Neural cell (in vitro differentiated cells): ENCODE results near the gene WDR70. TPM values are rescaled to one million over a fixed set of nuclear protein-coding genes. Genes with fewer than 3 reads are reported as not detected.

Experiments used
- H2AFZ ChIP-seq: fragments of 200-600, 300-800 bp; sonication (generic), shearing (Covaris generic); 2 replicates; pipeline ENCODE4 v1.6.0; 2014; ENCODE audit warnings: low read depth, mild to moderate bottlenecking, antibody characterized with exemption, low read length, moderate library complexity
- H3F3A ChIP-seq: fragments of 200-600 bp; shearing (Covaris generic); 2 replicates; pipeline ENCODE4 v1.6.1; 2016; ENCODE audit warnings: mild to moderate bottlenecking, moderate library complexity, mixed read lengths, antibody characterized with exemption, low read length; ENCODE audit not compliant: insufficient read depth, poor library complexity, severe bottlenecking
- H3K27ac ChIP-seq: fragments of 200-600, 300-800 bp; sonication (generic), shearing (Covaris generic); 2 replicates; pipeline ENCODE4 v1.5.1; 2014; ENCODE audit warnings: mild to moderate bottlenecking, low read length, moderate library complexity
- H3K27me3 ChIP-seq: fragments of 300-800, 200-600 bp; sonication (generic), shearing (Covaris generic); 2 replicates; pipeline ENCODE4 v1.6.0; 2014; ENCODE audit warnings: mild to moderate bottlenecking, low read depth, low read length, moderate library complexity; ENCODE audit not compliant: insufficient read depth
- H3K36me3 ChIP-seq: fragments of 300-800, 200-600 bp; sonication (generic), shearing (Covaris generic); 2 replicates; pipeline ENCODE4 v1.5.1; 2014; ENCODE audit warnings: mild to moderate bottlenecking, antibody characterized with exemption, low read length, moderate library complexity; ENCODE audit not compliant: insufficient read depth
- H3K4me2 ChIP-seq: fragments of 300-800, 200-600 bp; sonication (generic), shearing (Covaris generic); 2 replicates; pipeline ENCODE4 v1.6.0; 2014; ENCODE audit warnings: mild to moderate bottlenecking, low read length
- H3K4me3 ChIP-seq: fragments of 300-800, 200-600 bp; sonication (generic), shearing (Covaris generic); 2 replicates; pipeline ENCODE4 v1.5.1; 2014; ENCODE audit warnings: mild to moderate bottlenecking, low read length, moderate library complexity
- H3K79me2 ChIP-seq: fragments of 200-600 bp; shearing (Covaris generic); replicated peaks from 2 replicates; pipeline ENCODE4 v1.6.0; 2014; ENCODE audit warnings: mild to moderate bottlenecking, low read length, moderate library complexity; ENCODE audit not compliant: insufficient read depth
- H3K9ac ChIP-seq: fragments of 300-800, 200-600 bp; sonication (generic), shearing (Covaris generic); 2 replicates; pipeline ENCODE4 v1.6.1; 2016; ENCODE audit warnings: mild to moderate bottlenecking, low read length, mixed read lengths
- H3K9me2 ChIP-seq: fragments of 200-600 bp; shearing (Covaris generic); 2 replicates; pipeline ENCODE4 v1.6.1; 2016; ENCODE audit warnings: mild to moderate bottlenecking, low read length, mixed read lengths; ENCODE audit not compliant: insufficient read depth
- H3K9me3 ChIP-seq: fragments of 200-600, 300-800 bp; sonication (generic), shearing (Covaris generic); 2 replicates; pipeline ENCODE4 v1.6.1; 2016; ENCODE audit warnings: mild to moderate bottlenecking, mixed run types, low read length, moderate library complexity, mixed read lengths
- H4K20me1 ChIP-seq: fragments of 200-600 bp; shearing (Covaris generic); 2 replicates; pipeline ENCODE4 v1.6.1; 2016; ENCODE audit warnings: mild to moderate bottlenecking, mixed run types; ENCODE audit not compliant: insufficient read depth
- EP300 ChIP-seq: fragments of 450-650 bp; conservative IDR thresholded peaks from 2 replicates; pipeline ENCODE4 v1.6.1; 2014; ENCODE audit warnings: antibody characterized with exemption, mild to moderate bottlenecking, moderate library complexity; ENCODE audit not compliant: poor library complexity, severe bottlenecking
- EZH2 ChIP-seq: fragments of 200-600, 300-800 bp; shearing (Covaris generic), sonication (generic); IDR thresholded peaks from 2 replicates; pipeline ENCODE4 v1.6.1; 2014; ENCODE audit warnings: antibody characterized with exemption, low read length, borderline replicate concordance, mild to moderate bottlenecking; ENCODE audit not compliant: insufficient read depth, poor library complexity, severe bottlenecking
- MXI1 ChIP-seq: fragments of 450-650 bp; conservative IDR thresholded peaks from 2 replicates; pipeline ENCODE4 v1.6.1; 2014; ENCODE audit warnings: antibody characterized with exemption, mild to moderate bottlenecking; ENCODE audit not compliant: poor library complexity, severe bottlenecking
- POLR2AphosphoS5 ChIP-seq: IDR thresholded peaks from 2 replicates; pipeline ENCODE4 v1.6.1; 2012
- RAD21 ChIP-seq: fragments of 450-650 bp; conservative IDR thresholded peaks from 2 replicates; pipeline ENCODE4 v1.6.1; 2014; ENCODE audit warnings: antibody characterized with exemption, mild to moderate bottlenecking, moderate library complexity
- SMC3 ChIP-seq: fragments of 450-650 bp; conservative IDR thresholded peaks from 2 replicates; pipeline ENCODE4 v1.6.1; 2014; ENCODE audit warnings: antibody characterized with exemption, mild to moderate bottlenecking, moderate library complexity; ENCODE audit not compliant: poor library complexity
- TAF1 ChIP-seq: IDR thresholded peaks from 2 replicates; pipeline ENCODE4 v1.6.1; 2012; ENCODE audit warnings: low read depth
- polyA plus RNA-seq: library from polyadenylated mRNA; depleted of rRNA; stranded (reverse); fragments of >200 nt; gene quantifications from 2 replicates; pipeline ENCODE4 v1.2.3, GENCODE V29; 2014
- TF ChIP-seq, protein P1 (sequence below): fragments of 450-650 bp; IDR thresholded peaks from 2 replicates; pipeline ENCODE4 v1.5.1; 2014; ENCODE audit warnings: antibody characterized with exemption, mild to moderate bottlenecking, moderate library complexity; ENCODE audit not compliant: poor library complexity, severe bottlenecking
- TF ChIP-seq, protein P2 (sequence below): IDR thresholded peaks from 2 replicates; pipeline ENCODE4 v1.6.1; 2012; ENCODE audit warnings: borderline replicate concordance

WDR70 gene
- polyA plus RNA-seq, 1 donor from 2014 or later = 40.9 TPM

DNA sequence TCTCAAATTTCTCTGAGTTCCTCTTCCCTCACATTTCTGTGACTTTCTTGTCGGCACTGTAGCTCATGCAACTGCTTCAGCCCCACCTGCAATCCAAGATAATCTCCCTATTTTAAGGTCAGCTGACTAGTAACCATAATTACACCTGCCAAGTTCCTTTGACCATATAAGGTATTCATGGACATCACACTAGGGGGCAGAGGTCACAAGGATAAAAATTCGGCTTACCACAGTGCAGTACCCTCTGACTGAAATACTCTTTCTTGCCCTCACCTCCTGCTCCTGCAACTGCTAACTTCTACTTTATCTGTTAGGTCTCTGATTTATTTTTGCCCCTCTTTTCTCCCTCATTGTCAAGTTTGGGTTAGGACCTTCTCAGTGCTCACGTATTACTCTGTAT lies 316.5 kb downstream of the WDR70 start:
- no peaks in the 10 kb centered on the region for H3K36me3 ChIP-seq
- H3K27me3 ChIP-seq = no peaks in the 10 kb centered on the region
- no peak for TF ChIP-seq RAD21
- TF ChIP-seq EP300 = no peak
- TF ChIP-seq EZH2 = no peak
- no peak for TF ChIP-seq TAF1
- TF ChIP-seq, protein P1, sequence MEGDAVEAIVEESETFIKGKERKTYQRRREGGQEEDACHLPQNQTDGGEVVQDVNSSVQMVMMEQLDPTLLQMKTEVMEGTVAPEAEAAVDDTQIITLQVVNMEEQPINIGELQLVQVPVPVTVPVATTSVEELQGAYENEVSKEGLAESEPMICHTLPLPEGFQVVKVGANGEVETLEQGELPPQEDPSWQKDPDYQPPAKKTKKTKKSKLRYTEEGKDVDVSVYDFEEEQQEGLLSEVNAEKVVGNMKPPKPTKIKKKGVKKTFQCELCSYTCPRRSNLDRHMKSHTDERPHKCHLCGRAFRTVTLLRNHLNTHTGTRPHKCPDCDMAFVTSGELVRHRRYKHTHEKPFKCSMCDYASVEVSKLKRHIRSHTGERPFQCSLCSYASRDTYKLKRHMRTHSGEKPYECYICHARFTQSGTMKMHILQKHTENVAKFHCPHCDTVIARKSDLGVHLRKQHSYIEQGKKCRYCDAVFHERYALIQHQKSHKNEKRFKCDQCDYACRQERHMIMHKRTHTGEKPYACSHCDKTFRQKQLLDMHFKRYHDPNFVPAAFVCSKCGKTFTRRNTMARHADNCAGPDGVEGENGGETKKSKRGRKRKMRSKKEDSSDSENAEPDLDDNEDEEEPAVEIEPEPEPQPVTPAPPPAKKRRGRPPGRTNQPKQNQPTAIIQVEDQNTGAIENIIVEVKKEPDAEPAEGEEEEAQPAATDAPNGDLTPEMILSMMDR = no peak
- TF ChIP-seq MXI1 = no peak
- TF ChIP-seq POLR2AphosphoS5 = no peak
- no peaks in the 10 kb centered on the region for H3K9me3 ChIP-seq
- H2AFZ ChIP-seq = no peak overlapping the region
- no peaks in the 10 kb centered on the region for H3K79me2 ChIP-seq
- no peaks in the 10 kb centered on the region for H4K20me1 ChIP-seq
- no peak overlapping the region for H3K27ac ChIP-seq
- H3F3A ChIP-seq = no peaks in the 10 kb centered on the region
- H3K4me2 ChIP-seq = no peak overlapping the region
- H3K4me3 ChIP-seq = no peak overlapping the region
- no peak overlapping the region for H3K9ac ChIP-seq
- no peaks in the 10 kb centered on the region for H3K9me2 ChIP-seq

DNA sequence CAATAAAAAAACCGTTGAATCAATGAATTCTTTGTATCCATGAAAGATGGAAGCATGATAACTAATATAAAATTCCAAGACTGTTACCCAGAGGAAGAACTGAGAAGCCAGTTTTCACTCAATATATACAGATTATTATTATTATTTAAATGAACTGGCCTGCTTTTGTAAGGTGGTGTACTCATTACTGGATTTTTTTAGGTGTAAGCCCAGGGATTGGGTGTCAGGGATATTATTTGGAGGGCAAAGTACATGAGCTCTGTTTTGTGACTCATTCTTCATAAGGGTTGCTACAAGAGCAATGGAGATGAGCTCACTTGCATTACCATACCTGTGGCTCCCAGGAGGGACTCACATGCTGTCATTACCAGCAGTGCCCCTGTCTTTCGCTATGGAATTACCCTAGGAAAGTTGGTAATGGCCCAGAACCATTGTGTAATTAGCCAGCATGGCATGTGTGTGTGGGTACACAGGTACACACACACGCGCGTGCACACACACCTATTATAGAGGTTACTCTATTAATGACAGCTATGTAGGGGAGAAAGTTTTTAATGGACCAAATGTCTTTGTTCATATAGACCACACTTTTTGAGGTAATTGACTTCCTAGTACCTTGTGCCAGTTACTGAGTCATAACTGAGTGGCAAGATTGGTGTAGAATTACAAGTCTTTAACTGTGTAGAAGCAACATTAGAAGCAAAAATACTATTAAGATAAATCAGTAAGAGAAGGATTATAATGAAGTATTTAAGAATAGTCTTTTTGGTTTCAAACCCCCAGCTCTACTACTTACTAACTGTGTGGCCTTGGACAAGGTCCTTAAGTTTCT lies 317.3 kb downstream of the WDR70 start:
- no peaks in the 10 kb centered on the region for H3K27me3 ChIP-seq
- no peaks in the 10 kb centered on the region for H3K36me3 ChIP-seq
- no peak overlapping the region for H2AFZ ChIP-seq
- H3K4me2 ChIP-seq = no peak overlapping the region
- H3K27ac ChIP-seq = no peak overlapping the region
- H4K20me1 ChIP-seq = no peaks in the 10 kb centered on the region
- H3K9me2 ChIP-seq = no peaks in the 10 kb centered on the region
- H3K4me3 ChIP-seq = no peak overlapping the region
- TF ChIP-seq POLR2AphosphoS5 (no peak), EZH2 (no peak), SMC3 (no peak), EP300 (no peak), RAD21 (no peak), TAF1 (no peak), MXI1 (no peak)
- TF ChIP-seq, protein P1 = no peak
- TF ChIP-seq, protein P2, sequence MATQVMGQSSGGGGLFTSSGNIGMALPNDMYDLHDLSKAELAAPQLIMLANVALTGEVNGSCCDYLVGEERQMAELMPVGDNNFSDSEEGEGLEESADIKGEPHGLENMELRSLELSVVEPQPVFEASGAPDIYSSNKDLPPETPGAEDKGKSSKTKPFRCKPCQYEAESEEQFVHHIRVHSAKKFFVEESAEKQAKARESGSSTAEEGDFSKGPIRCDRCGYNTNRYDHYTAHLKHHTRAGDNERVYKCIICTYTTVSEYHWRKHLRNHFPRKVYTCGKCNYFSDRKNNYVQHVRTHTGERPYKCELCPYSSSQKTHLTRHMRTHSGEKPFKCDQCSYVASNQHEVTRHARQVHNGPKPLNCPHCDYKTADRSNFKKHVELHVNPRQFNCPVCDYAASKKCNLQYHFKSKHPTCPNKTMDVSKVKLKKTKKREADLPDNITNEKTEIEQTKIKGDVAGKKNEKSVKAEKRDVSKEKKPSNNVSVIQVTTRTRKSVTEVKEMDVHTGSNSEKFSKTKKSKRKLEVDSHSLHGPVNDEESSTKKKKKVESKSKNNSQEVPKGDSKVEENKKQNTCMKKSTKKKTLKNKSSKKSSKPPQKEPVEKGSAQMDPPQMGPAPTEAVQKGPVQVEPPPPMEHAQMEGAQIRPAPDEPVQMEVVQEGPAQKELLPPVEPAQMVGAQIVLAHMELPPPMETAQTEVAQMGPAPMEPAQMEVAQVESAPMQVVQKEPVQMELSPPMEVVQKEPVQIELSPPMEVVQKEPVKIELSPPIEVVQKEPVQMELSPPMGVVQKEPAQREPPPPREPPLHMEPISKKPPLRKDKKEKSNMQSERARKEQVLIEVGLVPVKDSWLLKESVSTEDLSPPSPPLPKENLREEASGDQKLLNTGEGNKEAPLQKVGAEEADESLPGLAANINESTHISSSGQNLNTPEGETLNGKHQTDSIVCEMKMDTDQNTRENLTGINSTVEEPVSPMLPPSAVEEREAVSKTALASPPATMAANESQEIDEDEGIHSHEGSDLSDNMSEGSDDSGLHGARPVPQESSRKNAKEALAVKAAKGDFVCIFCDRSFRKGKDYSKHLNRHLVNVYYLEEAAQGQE = no peak
- no peaks in the 10 kb centered on the region for H3K79me2 ChIP-seq
- no peaks in the 10 kb centered on the region for H3K9me3 ChIP-seq
- H3F3A ChIP-seq = no peaks in the 10 kb centered on the region
- no peak overlapping the region for H3K9ac ChIP-seq
